Body of pancreas (tissue), 4 donors: ENCODE results near the gene SPAG6.

Source experiments
- CTCF ChIP-seq, 7 experiments: fragments of 450-650 bp in 4 of 7; fragments of 200-600 bp in 3 of 7; sonication (generic) in 3 of 7; IDR thresholded peaks; one replicate each; pipeline ENCODE4 v1.5.1; 2016 to 2019; ENCODE audit warnings: antibody characterized with exemption in 7 of 7
- POLR2A ChIP-seq, 3 donors: fragments of 450-650 bp; IDR thresholded peaks; one replicate each; pipeline ENCODE4 v1.6.1; 2016; ENCODE audit warnings: antibody characterized with exemption in 3 of 3, mild to moderate bottlenecking in 2 of 3

GRCh38 chr10:22464966-22465629 is 119.8 kb downstream of the SPAG6 start:
- TF ChIP-seq CTCF (IDR thresholded peaks at IDR 0.05) = no peak
- TF ChIP-seq POLR2A (IDR thresholded peaks at IDR 0.05) = no peak
